Mucosa of gallbladder (tissue), 1 donor: ENCODE measurements around the gene MYO7B. TPM values are rescaled to one million over a fixed set of nuclear protein-coding genes. Genes with fewer than 3 reads are reported as not detected.
"Not testable (repeated sequence)": the region's sequence is repeated elsewhere in the genome, so short reads cannot be mapped to it uniquely, and the experiment has no call there.

ENCODE experiments used
- DNase-seq: peaks from one replicate; pipeline ENCODE4 v3.0.0-alpha.2; 2020; ENCODE audit warnings: low spot score
- total RNA-seq: library from RNA; stranded (reverse); gene quantifications from one replicate; pipeline ENCODE4 v1.2.1, GENCODE V29; 2021
- donor health status: DM: no; HTN: no; CAD: no.

MYO7B gene
- total RNA-seq, 1 donor from 2014 or later = 125 TPM

GRCh38 chr2:127524198-127524834, 11.2 kb upstream of the MYO7B start:
- not testable (repeated sequence) for DNase-seq

GRCh38 chr2:127525691-127526131, 9.8 kb upstream of the MYO7B start:
- no peak for DNase-seq

DNA sequence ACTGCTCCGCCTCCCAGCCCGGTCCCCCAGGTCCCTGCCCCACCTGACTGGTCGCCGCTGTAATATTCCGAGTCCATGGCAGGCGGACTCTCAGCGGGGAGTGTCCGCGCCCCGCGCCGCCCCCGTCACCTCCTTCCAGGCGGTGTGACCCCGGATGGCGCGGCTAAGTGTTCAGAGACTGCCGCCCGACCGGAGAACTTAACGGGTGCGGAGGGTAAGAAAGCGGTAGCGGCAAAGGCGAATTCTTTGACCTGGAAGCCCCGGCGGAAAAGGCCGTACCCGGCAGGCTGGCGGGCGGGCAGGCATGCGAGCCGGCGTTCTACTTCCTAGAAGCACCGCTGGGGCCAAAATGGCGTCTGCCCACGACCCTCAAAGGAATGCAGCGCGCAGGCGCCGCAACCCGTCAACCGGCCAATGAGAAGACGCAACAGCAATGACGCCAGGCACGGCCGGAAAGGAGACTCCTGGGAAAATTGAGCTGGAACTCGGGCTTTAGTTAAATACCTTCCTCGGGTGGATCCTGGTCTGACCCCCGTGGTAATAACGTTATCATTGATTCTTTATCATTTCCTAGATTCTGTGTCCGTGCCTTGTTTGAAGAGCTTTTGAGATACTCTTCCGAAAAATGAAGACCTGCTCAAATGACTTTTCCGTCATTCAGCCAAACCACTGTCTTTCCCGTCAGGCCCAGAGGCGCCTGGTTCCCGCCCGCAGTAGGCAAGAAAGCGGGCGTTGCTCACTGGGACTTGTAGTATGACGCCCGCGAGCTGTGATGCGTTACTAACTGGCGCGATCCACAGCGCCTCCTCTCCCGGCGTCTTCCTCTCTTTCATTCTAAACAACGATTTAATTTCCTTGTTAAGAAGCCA, 9.1 kb upstream of the MYO7B start, which contains the start of gene IWS1:
TSS of gene IWS1 (minus strand) at position 358 of the 869 bp plus-strand sequence. CDS start at position 77, 281 bp downstream.
- peak; percentile 96 for DNase-seq

DNA sequence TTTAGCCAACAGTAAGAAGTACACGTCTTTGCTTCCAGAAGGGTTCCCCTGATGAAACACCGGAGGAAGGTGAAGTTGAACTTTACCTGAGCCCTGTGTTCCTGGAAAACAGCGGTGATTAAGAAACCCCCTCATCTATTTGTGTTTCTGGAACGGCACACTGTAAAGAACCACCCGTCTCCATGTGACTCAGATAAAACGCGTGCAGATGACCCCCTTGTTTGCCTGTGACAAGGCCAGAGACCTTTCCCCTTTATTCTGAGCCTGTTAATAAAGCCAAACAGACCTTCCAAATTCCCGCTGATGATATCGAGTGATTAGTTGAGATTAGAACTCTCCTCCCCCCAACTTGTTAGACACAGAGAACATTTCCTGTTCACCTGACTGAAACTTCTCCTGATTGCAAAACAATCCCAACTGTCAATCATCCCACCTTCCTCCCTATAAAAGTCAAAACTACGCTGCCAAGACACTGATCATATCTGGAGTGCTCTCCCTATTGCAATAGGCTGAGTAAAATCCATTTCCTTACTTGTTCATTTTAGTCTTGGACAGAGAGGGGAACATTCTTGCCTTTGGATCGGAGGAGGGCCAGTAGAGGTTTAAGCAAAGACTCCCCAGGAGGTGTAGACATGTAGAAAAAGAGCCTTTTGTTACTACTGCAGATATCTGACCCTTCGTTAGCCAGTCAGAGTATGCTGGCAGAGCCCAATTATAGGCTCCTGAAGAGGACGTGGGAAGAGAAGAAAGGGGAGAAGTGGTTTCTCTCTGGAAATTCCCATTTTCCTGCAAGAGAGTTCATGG, 8.3 kb upstream of the MYO7B start:
- no peak for DNase-seq

DNA sequence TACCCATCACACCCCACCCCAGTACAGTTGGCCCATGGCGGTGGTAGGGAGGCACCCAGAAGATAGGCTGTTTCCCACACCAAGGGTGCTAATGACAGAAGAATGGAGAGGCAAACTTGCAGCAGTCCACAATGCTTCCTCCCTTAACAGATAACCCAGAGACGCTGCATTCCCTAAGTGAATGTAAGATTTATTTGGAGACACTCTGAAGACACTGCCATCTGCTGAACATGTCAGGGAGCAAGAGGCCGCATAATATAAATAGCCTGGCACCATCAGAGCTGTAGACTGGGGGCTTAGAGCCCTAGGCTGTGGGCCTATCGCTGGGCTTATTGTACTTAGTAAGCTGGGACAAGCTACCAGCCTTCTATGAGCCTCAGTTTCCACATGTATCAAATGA, 7.0 kb upstream of the MYO7B start:
- DNase-seq = no peak

GRCh38 chr2:127529416-127529815, 6.1 kb upstream of the MYO7B start:
- not testable (repeated sequence) for DNase-seq

- DNase-seq = no peak
These were observed 5.0 kb upstream of the MYO7B start for GRCh38 chr2:127530245-127531140.

GRCh38 chr2:127531221-127531648, 4.2 kb upstream of the MYO7B start:
- DNase-seq = no peak

GRCh38 chr2:127532296-127532695, 3.2 kb upstream of the MYO7B start:
- no peak for DNase-seq

- DNase-seq = no peak
These were observed 435 bp downstream of the MYO7B start for GRCh38 chr2:127535918-127536317.

DNA sequence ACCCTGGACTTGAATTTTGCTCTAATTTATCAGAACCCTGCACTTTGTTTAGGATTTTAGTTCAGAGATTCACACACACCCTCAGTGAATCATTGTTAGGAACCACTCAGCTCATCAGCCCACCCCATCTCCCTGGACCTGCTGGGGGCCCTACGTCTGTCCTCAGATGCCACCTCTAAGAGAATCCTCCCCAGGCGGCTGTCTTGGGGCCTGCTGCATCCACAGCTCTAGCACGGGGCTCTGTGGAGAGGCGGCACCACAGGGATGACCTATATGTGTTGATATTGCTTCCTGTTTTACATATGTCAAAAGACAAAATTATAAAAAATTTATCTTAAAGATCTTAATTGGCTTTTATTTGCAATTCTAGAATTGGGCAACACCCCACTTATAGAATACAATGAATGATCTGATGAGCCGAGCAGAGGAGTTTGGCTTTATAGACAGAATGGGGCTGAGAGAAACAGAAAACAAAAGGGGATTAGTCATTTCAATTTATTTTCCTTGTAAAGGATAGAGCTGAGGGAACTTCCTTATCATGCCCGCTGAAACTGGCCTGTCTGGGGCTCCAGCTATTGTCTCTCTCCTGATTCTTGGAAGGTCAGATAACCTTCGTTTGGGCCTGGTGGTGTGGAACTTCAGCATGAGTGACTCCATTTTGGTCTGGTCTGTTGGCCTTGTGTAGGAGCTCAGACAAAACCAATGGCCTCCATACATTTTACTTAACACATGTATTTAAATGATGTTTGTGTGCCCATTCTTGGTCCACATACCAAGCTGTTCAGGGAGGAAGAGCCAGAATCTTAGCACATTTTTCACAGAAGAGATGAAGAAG, 1.4 kb downstream of the MYO7B start:
- DNase-seq = no peak

GRCh38 chr2:127537644-127538043, 2.2 kb downstream of the MYO7B start:
- no peak for DNase-seq

DNA sequence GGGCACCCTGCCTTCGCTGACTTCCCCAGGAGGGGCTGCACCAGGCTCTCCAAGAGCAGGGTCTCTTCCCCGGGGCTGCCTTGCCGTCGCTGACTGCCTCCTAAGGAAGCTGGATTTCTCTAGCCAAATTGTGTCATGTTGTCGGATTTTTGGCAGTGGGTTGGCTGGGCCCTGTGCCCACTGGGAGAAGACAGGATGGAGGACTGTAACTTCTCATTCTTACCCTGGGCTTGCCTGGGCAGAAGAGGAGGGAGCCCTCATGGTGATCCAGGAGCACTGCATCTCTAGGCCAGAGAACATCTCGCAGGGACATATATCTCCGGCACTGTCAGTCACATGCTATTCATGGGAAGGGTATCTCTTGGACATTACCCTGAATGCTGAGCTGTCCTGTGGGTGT, 6.3 kb downstream of the MYO7B start:
- DNase-seq = no peak

GRCh38 chr2:127542231-127542630, 6.7 kb downstream of the MYO7B start:
- DNase-seq = no peak

DNA sequence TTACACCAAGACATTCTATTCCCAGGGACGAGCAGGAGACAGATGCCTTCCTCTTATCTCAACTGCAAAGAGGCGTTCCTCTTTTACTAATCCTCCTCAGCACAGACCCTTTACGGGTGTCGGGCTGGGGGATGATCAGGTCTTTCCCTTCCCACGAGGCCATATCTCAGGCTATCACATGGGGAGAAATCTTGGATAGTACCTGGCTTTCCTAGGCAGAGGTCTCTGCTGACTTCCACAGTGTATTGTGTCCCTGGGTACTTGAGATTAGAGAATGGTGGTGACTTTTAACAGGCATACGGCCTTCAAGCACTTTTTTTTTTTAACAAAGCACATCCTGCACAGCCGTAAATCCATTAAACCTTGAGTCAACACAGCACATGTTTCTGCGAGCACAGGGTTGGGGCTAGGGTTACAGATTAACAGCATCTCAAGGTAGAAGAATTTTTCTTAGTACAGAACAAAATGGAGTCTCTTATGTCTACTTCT, 7.6 kb downstream of the MYO7B start:
- DNase-seq = not testable (repeated sequence)

- no peak for DNase-seq
These were observed 9.7 kb downstream of the MYO7B start for GRCh38 chr2:127545189-127545588.

DNA sequence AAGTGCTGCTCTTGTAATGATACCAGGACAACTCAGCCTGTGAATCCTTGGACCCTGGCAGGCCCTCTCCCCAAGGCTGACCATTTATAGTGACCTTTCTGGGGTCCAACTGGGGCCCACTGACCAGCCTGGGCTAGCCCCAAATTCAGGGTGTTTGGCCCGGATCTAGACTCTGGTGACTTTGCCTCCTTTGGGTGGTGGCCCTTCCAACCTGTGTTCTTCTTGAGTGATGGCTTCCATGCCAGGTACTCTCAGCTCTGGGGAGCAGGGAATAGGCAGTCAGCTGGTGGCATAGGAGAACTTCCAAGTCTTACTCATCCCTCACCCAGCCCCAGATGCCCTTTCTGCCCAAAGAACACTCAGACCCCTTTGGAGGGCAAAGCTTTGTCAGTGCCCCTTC, 10.3 kb downstream of the MYO7B start:
- no peak for DNase-seq

DNA sequence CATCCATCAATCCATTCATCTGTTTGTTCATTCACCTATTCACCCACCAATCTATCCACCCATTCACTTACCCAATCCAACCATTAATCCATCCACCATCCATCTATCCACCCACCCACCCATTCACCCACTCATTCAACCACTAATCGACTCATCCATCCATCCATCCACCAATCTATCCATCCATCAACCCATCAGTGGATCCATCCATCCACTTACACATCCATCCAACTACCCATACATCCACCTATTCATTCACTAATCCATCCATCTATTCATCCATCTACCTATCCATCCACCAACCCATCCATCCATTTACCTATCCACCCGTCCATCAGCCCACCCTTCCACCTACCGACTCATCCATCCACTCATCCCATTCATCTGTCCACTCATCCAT, 11.3 kb downstream of the MYO7B start:
- DNase-seq = no peak

DNA sequence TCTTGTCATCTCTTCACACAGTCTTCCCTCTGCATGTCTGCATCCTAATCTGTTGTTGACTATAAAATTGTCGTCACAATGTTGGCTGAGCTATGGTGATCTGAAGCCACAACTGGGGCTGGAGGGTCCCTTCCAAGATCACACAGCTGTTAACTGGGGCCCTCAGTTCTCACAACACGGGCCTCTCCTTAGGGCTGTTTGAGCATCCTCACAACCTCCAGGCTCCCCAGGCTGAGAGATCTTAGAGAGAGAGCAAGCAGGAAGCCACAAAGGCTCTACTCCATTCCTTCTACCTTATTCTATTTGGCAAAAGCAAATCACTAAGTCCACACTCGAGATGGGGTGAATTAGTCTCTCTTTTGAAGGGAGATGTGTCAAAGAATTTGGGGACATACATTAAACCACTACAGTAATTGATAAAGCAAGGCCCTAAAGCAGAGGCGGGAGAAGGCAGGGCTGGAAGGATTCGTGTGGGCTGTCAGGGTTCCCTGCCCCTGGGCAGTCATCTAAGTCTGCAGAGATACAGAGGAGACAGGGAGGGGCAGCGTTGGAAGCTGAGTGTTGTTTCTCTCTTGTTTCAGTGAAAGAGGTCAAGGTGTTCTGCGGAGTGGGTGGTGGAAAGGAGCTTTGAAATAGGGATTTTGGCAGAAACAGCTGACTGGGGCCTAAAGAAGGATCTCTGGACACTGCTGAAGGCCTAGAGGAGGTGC, 15.9 kb downstream of the MYO7B start:
- DNase-seq = no peak
